Neuronal stem cell (in vitro differentiated cells): ENCODE data around the gene PLXNA1.
A peak's percentile ranks its signal among the peaks of the same experiment; 100 is the strongest.

Source experiments
- DNase-seq: peaks from one replicate; pipeline ENCODE4 v3.0.0-alpha.2; 2013; ENCODE audit warnings: low spot score
- H2AFZ ChIP-seq: one replicate; pipeline ENCODE4 v1.6.1; 2013; ENCODE audit warnings: mild to moderate bottlenecking, low read length, inconsistent platforms
- H2AK5ac ChIP-seq: 2 replicates; pipeline ENCODE4 v1.6.1; 2013; ENCODE audit warnings: low read depth, mild to moderate bottlenecking, inconsistent platforms, low read length, moderate library complexity, mixed read lengths
- H2BK120ac ChIP-seq: 2 replicates; pipeline ENCODE4 v1.6.1; 2013; ENCODE audit warnings: low read depth, mild to moderate bottlenecking, inconsistent platforms, low read length, moderate library complexity, mixed read lengths
- H2BK12ac ChIP-seq: one replicate; pipeline ENCODE4 v1.6.1; 2013; ENCODE audit warnings: low read length, inconsistent platforms
- H2BK15ac ChIP-seq: 2 replicates; pipeline ENCODE4 v1.6.1; 2013; ENCODE audit warnings: mild to moderate bottlenecking, low read length, inconsistent platforms, mixed read lengths
- H2BK5ac ChIP-seq: one replicate; pipeline ENCODE4 v1.6.1; 2013; ENCODE audit warnings: inconsistent platforms, mild to moderate bottlenecking, low read length, moderate library complexity
- H3K14ac ChIP-seq: one replicate; pipeline ENCODE4 v1.6.1; 2013; ENCODE audit warnings: low read length, inconsistent platforms
- H3K18ac ChIP-seq: 2 replicates; pipeline ENCODE4 v1.6.1; 2013; ENCODE audit warnings: low read length, inconsistent platforms
- H3K23ac ChIP-seq: 2 replicates; pipeline ENCODE4 v1.6.1; 2013; ENCODE audit warnings: low read depth, mild to moderate bottlenecking, mixed read lengths, low read length, inconsistent platforms; ENCODE audit not compliant: poor library complexity
- H3K27ac ChIP-seq: replicated peaks from 3 replicates; pipeline ENCODE4 v1.5.1; 2013; ENCODE audit warnings: low read length, inconsistent platforms
- H3K27me3 ChIP-seq, 3 experiments: 2 replicates each; pipeline ENCODE4 v1.6.1; 2013; ENCODE audit warnings: low read length in 3 of 3, mild to moderate bottlenecking in 2 of 3, inconsistent platforms in 1 of 3, low read depth in 1 of 3, mixed read lengths in 1 of 3, moderate library complexity in 1 of 3; ENCODE audit not compliant: control insufficient read depth in 3 of 3, insufficient read depth in 3 of 3
- H3K36me3 ChIP-seq, 2 donors: replicated peaks in 1 of 2; 2 replicates each; pipeline ENCODE4 v1.6.1; 2013; ENCODE audit warnings: low read length in 2 of 2; ENCODE audit not compliant: control insufficient read depth in 2 of 2, insufficient read depth in 2 of 2
- H3K4ac ChIP-seq: 2 replicates; pipeline ENCODE4 v1.6.1; 2013; ENCODE audit warnings: inconsistent platforms, mild to moderate bottlenecking, low read length, moderate library complexity
- H3K4me1 ChIP-seq, 2 donors: 1 replicate in 1 of 2; 2 replicates in 1 of 2; pipeline ENCODE4 v1.6.1; 2013; ENCODE audit warnings: low read length in 2 of 2, low read depth in 1 of 2; ENCODE audit not compliant: control insufficient read depth in 2 of 2, insufficient read depth in 1 of 2
- H3K4me2 ChIP-seq: one replicate; pipeline ENCODE4 v1.6.1; 2013; ENCODE audit warnings: mild to moderate bottlenecking, low read length, inconsistent platforms; ENCODE audit not compliant: insufficient read depth, poor library complexity, severe bottlenecking
- H3K4me3 ChIP-seq, 2 donors: 2 replicates each; pipeline ENCODE4 v1.5.1; 2013; ENCODE audit warnings: low read length in 2 of 2, mild to moderate bottlenecking in 2 of 2, inconsistent platforms in 1 of 2, moderate library complexity in 1 of 2
- H3K79me1 ChIP-seq: one replicate; pipeline ENCODE4 v1.6.1; 2013; ENCODE audit warnings: low read depth, mild to moderate bottlenecking, inconsistent platforms, low read length, moderate library complexity
- H3K9ac ChIP-seq: one replicate; pipeline ENCODE4 v1.6.1; 2013; ENCODE audit warnings: mild to moderate bottlenecking, low read depth, low read length, inconsistent platforms; ENCODE audit not compliant: poor library complexity
- H3K9me3 ChIP-seq, 2 donors: replicated peaks in 1 of 2; 2 replicates each; pipeline versions ENCODE3 to v1.6.1; 2013; ENCODE audit warnings: low read length in 2 of 2, mild to moderate bottlenecking in 2 of 2, inconsistent platforms in 1 of 2, low read depth in 1 of 2, mixed read lengths in 1 of 2, moderate library complexity in 1 of 2; ENCODE audit not compliant: control insufficient read depth in 2 of 2, insufficient read depth in 1 of 2
- H4K8ac ChIP-seq: one replicate; pipeline ENCODE4 v1.6.1; 2013; ENCODE audit warnings: low read depth, mild to moderate bottlenecking, inconsistent platforms, low read length, moderate library complexity
- H4K91ac ChIP-seq: one replicate; pipeline ENCODE4 v1.6.1; 2013; ENCODE audit warnings: low read length, low read depth, mild to moderate bottlenecking, inconsistent platforms; ENCODE audit not compliant: poor library complexity
- WGBS, 2 donors: extraction: QIAGEN DNeasy Blood & Tissue Kit; methylation state at CpG; one replicate each; pipeline ENCODE4 v1.1.7; 2013; ENCODE audit warnings: missing lambda C conversion rate in 2 of 2, mixed read lengths in 1 of 2; ENCODE audit not compliant: insufficient read length in 2 of 2, insufficient replicate concordance in 1 of 2; ENCODE audit errors: extremely low coverage in 2 of 2; 5-methylcytosine and 5-hydroxymethylcytosine counted together

Gene PLXNA1

GRCh38 chr3:126936853-126937425 is 46.0 kb upstream of the PLXNA1 start:
- no peak for DNase-seq
- Histone ChIP-seq H3K4me2 (no peak overlapping the region), H2AK5ac (no peak overlapping the region), H3K4me1 (peaks cover 12 to 21% of the 10 kb centered on the region in 2 donors), H2BK12ac (no peak overlapping the region), H3K9me3 (no peaks in the 10 kb centered on the region), H3K4ac (no peak overlapping the region), H4K8ac (no peak overlapping the region), H3K79me1 (peaks cover 3% of the 10 kb centered on the region), H3K27ac (no peak overlapping the region), H2BK15ac (no peak overlapping the region), H3K4me3 (no peak overlapping the region), H3K36me3 (no peaks in the 10 kb centered on the region), H2BK5ac (no peak overlapping the region), H3K9ac (no peak overlapping the region), H3K27me3 (no peaks in the 10 kb centered on the region), H4K91ac (no peak overlapping the region), H2BK120ac (no peak overlapping the region), H3K14ac (no peak overlapping the region), H3K23ac (no peak overlapping the region), H2AFZ (no peak overlapping the region), H3K18ac (no peak overlapping the region)
- no CpG with 5 or more reads among the region's 6 CpGs for WGBS, 2 donors

- H3K18ac ChIP-seq, result no peak overlapping the region
- no peaks in the 10 kb centered on the region for H3K36me3 ChIP-seq
- no peak for DNase-seq
- H3K4me1 ChIP-seq, result peaks cover 12 to 17% of the 10 kb centered on the region in 2 donors
- H4K91ac ChIP-seq, result no peak overlapping the region
- H3K27ac ChIP-seq, result no peak overlapping the region
- no peaks in the 10 kb centered on the region for H3K9me3 ChIP-seq
- no peak overlapping the region for H2BK120ac ChIP-seq
- no peak overlapping the region for H3K23ac ChIP-seq
- no peak overlapping the region for H2BK5ac ChIP-seq
- H3K4ac ChIP-seq, result no peak overlapping the region
- H3K4me2 ChIP-seq, result no peak overlapping the region
- H3K27me3 ChIP-seq, result no peaks in the 10 kb centered on the region
- H2AK5ac ChIP-seq, result no peak overlapping the region
- no peak overlapping the region for H2BK15ac ChIP-seq
- no peak overlapping the region for H2BK12ac ChIP-seq
- no CpG with 5 or more reads among the region's 2 CpGs for WGBS, 2 donors
- no peak overlapping the region for H2AFZ ChIP-seq
- H3K14ac ChIP-seq, result no peak overlapping the region
- H3K9ac ChIP-seq, result no peak overlapping the region
- no peak overlapping the region for H3K4me3 ChIP-seq
- peaks cover 1% of the 10 kb centered on the region for H3K79me1 ChIP-seq
- no peak overlapping the region for H4K8ac ChIP-seq
These were observed 45.4 kb upstream of the PLXNA1 start for GRCh38 chr3:126937533-126937932.

GRCh38 chr3:126937973-126938372 is 44.9 kb upstream of the PLXNA1 start:
- Histone ChIP-seq H2BK5ac (no peak overlapping the region), H3K23ac (no peak overlapping the region), H3K9ac (peak overlapping the region; percentile 44), H4K8ac (no peak overlapping the region), H3K4me2 (no peak overlapping the region), H3K4ac (no peak overlapping the region), H3K4me3 (no peak overlapping the region), H3K14ac (no peak overlapping the region), H3K36me3 (no peaks in the 10 kb centered on the region), H3K79me1 (no peaks in the 10 kb centered on the region), H2AFZ (no peak overlapping the region), H3K4me1 (peaks cover 12 to 18% of the 10 kb centered on the region in 2 donors), H3K27me3 (no peaks in the 10 kb centered on the region), H2BK12ac (no peak overlapping the region), H4K91ac (no peak overlapping the region), H3K9me3 (no peaks in the 10 kb centered on the region), H2AK5ac (no peak overlapping the region), H3K18ac (no peak overlapping the region), H2BK15ac (no peak overlapping the region), H3K27ac (no peak overlapping the region), H2BK120ac (no peak overlapping the region)
- no CpG with 5 or more reads among the region's 7 CpGs for WGBS, 2 donors
- no peak for DNase-seq

- Histone ChIP-seq H2BK5ac (no peak overlapping the region), H3K9me3 (no peaks in the 10 kb centered on the region), H2AFZ (no peak overlapping the region), H3K27ac (no peak overlapping the region), H3K36me3 (no peaks in the 10 kb centered on the region), H3K4me3 (no peak overlapping the region), H3K23ac (no peak overlapping the region), H3K14ac (no peak overlapping the region), H3K4me1 (peaks cover 11 to 18% of the 10 kb centered on the region in 2 donors), H4K91ac (no peak overlapping the region), H4K8ac (no peak overlapping the region), H3K9ac (no peak overlapping the region), H3K4ac (no peak overlapping the region), H2AK5ac (no peak overlapping the region), H3K79me1 (no peaks in the 10 kb centered on the region), H2BK120ac (no peak overlapping the region), H2BK12ac (no peak overlapping the region), H3K27me3 (no peaks in the 10 kb centered on the region), H3K4me2 (no peak overlapping the region), H3K18ac (no peak overlapping the region), H2BK15ac (no peak overlapping the region)
- DNase-seq, result no peak
- WGBS, 2 donors, result no CpG with 5 or more reads among the region's 8 CpGs
These were observed 44.2 kb upstream of the PLXNA1 start for GRCh38 chr3:126938520-126939337.
